HG03095 (cell line): ENCODE measurements around the gene NFE2.
"Not testable (repeated sequence)": the region's sequence is repeated elsewhere in the genome, so short reads cannot be mapped to it uniquely, and the experiment has no call there.

Source experiments
- ATAC-seq: cut with Tn5 transposase; IDR thresholded peaks from one replicate; pipeline ENCODE4 v1.9.1; 2021; ENCODE audit warnings: moderate library complexity; ENCODE audit not compliant: unreplicated experiment

Gene NFE2

GRCh38 chr12:54300732-54301427 is at the start of gene NFE2:
Gene NFE2 (minus strand): TSS chr12:54301015. CDS start chr12:54295248, 5,767 bp downstream.
- no peak for ATAC-seq

- ATAC-seq, result no peak
Observed at GRCh38 chr12:54349679-54350078, 48.9 kb upstream of the NFE2 start.

GRCh38 chr12:54349036-54349435 is 48.2 kb upstream of the NFE2 start:
- ATAC-seq, result no peak

- no peak for ATAC-seq
Observed at GRCh38 chr12:54341378-54342300, 40.8 kb upstream of the NFE2 start.

GRCh38 chr12:54340846-54341245 is 40.0 kb upstream of the NFE2 start:
- no peak for ATAC-seq

GRCh38 chr12:54338698-54339296 is 38.0 kb upstream of the NFE2 start:
- ATAC-seq, result no peak

- no peak for ATAC-seq
Observed at GRCh38 chr12:54337854-54338650, 37.2 kb upstream of the NFE2 start.

GRCh38 chr12:54337280-54337842 is 36.5 kb upstream of the NFE2 start:
- no peak for ATAC-seq

- ATAC-seq, result no peak
Observed at GRCh38 chr12:54333420-54334034, 32.7 kb upstream of the NFE2 start.

GRCh38 chr12:54331461-54331860 is 30.6 kb upstream of the NFE2 start:
- ATAC-seq, result no peak

GRCh38 chr12:54330442-54330841 is 29.6 kb upstream of the NFE2 start:
- no peak for ATAC-seq

GRCh38 chr12:54329759-54330158 is 28.9 kb upstream of the NFE2 start:
- ATAC-seq, result no peak

GRCh38 chr12:54328595-54329337 is 28.0 kb upstream of the NFE2 start:
- ATAC-seq, result no peak

GRCh38 chr12:54325442-54326109 is 24.8 kb upstream of the NFE2 start:
- not testable (repeated sequence) for ATAC-seq

- peak; percentile 98 for ATAC-seq
Observed at GRCh38 chr12:54324617-54325441, 24.0 kb upstream of the NFE2 start, which contains the start of gene COPZ1. Gene COPZ1 (plus strand): TSS chr12:54325131. CDS start chr12:54325164, 33 bp downstream.

- no peak for ATAC-seq
Observed at GRCh38 chr12:54321363-54321762, 20.5 kb upstream of the NFE2 start.

GRCh38 chr12:54312309-54312708 is 11.5 kb upstream of the NFE2 start:
- ATAC-seq, result not testable (repeated sequence)

- no peak for ATAC-seq
Observed at GRCh38 chr12:54311051-54311450, 10.2 kb upstream of the NFE2 start.
